PC-3 (cell line): ENCODE data around the gene MRPL27.

Source experiments
- EZH2 ChIP-seq: fragments of 300-600 bp; sonication (generic); IDR thresholded peaks from one replicate; pipeline ENCODE4 v1.6.1; 2017; ENCODE audit warnings: antibody characterized with exemption, mild to moderate bottlenecking, low read length; ENCODE audit not compliant: unreplicated experiment
- TF ChIP-seq, protein P1 (sequence below): fragments of 300-600 bp; sonication (generic); conservative IDR thresholded peaks from 2 replicates; pipeline ENCODE4 v1.5.1; 2017; ENCODE audit warnings: antibody characterized with exemption, low read depth, mild to moderate bottlenecking, low read length

- TF ChIP-seq EZH2 = no peak
- TF ChIP-seq, protein P1, sequence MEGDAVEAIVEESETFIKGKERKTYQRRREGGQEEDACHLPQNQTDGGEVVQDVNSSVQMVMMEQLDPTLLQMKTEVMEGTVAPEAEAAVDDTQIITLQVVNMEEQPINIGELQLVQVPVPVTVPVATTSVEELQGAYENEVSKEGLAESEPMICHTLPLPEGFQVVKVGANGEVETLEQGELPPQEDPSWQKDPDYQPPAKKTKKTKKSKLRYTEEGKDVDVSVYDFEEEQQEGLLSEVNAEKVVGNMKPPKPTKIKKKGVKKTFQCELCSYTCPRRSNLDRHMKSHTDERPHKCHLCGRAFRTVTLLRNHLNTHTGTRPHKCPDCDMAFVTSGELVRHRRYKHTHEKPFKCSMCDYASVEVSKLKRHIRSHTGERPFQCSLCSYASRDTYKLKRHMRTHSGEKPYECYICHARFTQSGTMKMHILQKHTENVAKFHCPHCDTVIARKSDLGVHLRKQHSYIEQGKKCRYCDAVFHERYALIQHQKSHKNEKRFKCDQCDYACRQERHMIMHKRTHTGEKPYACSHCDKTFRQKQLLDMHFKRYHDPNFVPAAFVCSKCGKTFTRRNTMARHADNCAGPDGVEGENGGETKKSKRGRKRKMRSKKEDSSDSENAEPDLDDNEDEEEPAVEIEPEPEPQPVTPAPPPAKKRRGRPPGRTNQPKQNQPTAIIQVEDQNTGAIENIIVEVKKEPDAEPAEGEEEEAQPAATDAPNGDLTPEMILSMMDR = no peak
These were observed 25.1 kb downstream of the MRPL27 start for GRCh38 chr17:50347894-50348291.
